ENCODE measurements around the gene RBM38. TPM values are rescaled to one million over a fixed set of nuclear protein-coding genes. Genes with fewer than 3 reads are reported as not detected.
"Not testable (repeated sequence)": the region's sequence is repeated elsewhere in the genome, so short reads cannot be mapped to it uniquely, and the experiment has no call there.

RBM38 gene
- total RNA-seq, 1 donor from 2014 or later: 16.9 TPM

DNA sequence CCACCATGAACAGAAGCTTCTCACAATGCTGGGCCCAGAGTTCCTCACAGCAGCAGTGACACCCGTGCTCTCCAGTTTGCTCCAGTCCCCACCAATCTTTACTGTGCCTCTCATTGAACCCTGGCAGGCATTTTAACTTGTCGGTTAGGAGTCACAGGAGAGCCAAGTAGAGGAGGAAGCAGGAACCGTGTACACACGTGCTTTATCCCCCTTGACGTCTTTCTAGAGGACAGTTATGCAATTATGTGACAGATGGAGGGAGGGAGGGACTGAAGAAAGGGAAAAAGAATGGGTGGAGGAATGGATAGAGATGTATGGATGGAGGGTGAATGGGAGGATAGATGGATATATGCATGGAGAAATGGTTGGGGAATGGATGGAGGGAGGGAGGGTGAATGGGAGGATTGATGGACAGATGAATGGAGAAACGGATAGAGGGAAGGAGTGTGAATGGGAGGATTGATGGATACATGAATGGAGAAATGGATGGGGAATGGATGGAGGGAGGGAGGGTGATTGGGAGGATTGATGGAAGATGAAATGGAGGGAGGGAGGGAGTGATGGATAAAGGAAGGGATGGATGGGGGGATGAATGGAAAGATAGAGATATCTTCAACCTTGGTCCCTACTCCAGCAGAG, 26.0 kb downstream of the RBM38 start:
- no peak for DNase-seq (ENCODE audit: low spot score)

DNA sequence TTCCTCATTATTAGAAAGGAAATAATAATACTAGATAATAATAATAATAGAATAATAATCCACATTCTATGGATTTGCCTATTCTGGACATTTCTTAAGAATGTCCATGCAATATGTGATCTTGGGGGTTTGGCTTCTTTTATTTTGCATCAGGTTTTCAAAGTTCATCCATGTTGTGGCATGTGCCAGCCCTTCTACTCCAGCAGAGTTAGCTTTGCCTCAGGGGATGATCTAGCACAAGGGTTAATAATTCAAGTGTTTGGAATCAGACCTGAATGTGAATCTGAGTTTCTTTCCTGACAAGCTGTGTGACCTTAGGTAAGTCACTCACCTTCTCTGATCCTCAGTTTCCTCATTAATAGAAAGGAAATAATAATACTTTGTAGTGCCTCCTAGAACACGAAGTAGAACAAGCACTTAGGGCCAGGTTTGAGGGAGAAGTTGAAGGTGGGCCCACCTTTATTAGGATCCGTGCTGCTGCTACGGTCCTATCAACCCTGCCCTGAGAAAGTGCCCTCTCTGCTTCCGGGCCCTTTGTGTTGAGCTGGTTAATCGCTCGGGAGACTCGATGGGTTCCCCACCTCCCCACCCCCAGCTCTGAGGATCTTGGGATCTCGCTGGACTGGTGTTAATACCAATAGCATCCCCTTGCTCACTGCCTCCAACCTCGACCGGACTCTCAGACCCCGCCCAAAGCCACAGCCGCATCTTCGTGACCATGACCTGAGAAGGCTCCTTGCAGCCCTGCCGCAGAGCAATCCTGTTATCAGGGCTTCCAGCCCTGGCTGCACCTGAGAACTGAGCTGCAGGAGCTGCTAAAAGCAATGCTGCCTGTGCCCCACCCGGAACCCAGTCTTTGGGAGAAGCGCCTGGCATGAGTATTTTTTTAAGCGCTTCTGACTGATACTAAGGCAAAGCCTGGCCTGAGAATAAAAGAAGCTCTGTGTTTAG, 26.9 kb downstream of the RBM38 start:
- DNase-seq (ENCODE audit: low spot score): no peak

DNA sequence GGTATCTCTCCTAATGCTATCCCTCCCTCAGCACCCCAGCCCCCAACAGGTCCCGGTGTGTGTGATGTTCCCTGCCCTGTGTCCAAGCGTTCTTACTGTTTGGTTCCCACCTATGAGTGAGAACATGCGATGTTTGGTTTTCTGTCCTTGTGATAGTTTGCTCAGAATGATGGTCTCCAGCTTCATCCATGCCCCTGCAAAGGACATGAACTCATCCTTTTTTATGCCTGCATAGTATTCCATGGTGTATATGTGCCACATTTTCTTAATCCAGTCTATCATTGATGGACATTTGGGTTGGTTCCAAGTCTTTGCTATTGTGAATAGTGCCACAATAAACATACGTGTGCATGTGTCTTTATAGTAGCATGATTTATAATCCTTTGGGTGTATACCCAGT, 28.3 kb downstream of the RBM38 start:
- not testable (repeated sequence) for DNase-seq (ENCODE audit: low spot score)

DNA sequence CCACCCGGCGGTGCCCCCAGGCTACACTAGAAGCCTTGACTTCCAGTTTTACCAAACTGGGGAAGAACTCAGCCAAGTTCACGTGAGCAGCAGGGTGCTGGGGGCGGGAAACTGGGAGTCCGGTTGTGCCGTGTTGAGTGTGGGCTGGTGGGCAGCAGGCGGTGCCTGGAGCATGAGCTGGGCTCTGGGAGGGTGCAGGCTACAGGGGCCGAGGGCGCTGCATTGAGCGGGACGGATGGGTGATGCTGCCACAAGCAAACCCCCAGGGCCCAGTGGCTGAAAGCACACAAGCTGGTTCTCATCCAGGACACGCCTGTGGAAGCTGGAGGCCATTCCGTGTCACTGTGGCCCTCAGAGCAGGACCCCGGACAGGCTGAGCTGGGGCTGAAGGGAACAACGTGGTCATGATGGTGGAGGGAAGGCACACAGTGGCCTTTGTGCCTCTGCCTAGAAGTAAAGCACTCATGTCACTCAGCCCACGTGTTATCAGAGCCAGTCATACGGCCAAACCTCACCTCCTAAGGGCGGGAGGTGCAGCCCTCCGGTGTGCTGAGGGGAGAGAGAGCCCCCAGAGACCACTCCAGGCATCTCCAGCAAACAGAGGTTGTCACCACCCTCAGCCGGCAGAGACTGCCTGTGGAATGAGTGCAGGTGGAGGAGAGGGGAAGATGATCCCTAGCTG, 29.5 kb downstream of the RBM38 start:
- no peak for DNase-seq (ENCODE audit: low spot score)

GRCh38 chr20:57421253-57422220, 30.3 kb downstream of the RBM38 start:
- no peak for DNase-seq (ENCODE audit: low spot score)

DNA sequence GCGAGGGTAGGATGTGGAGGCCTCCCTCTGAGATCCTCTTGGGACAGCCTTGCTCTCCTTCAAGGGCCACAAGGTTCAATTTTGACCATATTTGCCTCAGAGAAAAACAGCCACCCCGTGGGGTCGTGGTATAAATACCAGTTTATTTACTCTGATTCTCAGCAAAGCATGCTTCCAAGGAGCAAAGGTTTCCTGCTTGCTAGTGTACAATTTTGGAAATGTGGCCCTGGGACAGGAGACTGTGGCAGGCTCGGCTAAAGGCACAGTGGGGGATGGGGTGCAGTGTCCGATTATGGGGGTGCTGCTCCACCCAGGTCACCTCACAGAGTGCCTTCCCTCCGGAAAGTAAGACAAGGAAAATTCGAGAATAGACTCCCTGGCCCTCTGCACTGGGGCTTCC, 31.1 kb downstream of the RBM38 start:
- no peak for DNase-seq (ENCODE audit: low spot score)

DNA sequence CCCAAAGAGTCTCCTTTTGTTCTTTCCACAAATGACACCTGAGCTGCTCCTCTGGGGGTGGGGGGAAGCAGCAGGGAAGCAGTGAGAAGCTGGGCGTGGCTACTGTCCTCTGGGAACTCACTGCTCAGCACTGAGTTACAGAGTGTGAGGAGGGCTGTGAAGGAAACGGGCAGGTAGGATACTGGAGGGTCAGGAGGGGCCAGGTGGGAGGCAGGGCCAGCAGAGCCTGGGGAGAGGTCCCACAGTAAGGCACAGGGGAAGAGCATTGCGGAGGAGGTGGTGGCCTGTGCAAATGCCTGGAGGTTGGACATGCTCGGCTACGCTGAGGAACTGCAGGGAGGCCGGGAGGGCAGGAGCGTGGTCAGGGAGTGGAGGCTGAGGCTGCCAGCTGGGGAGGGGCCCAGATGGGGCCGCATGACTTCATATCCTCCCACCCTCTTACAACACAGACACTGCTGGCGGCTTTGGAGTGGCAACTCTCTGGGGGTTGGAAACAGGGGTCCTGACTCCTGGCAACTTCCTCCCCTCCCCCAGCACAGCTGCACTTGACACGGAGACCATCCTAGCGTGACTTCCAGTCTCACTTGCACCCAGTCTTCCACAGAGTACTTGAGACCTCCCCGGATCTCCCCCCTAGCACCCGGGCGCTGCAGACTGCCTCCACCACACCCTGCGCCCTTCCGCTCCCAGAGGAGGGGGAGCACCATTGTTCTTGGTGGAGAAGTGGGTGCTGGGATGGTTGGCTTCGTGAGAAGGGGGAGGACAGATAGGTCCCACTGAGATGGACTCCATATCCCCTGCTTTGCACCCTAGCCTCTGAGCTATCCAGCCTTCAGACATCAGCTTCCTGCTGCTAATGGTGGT, 34.2 kb downstream of the RBM38 start:
- DNase-seq (ENCODE audit: low spot score): no peak

DNA sequence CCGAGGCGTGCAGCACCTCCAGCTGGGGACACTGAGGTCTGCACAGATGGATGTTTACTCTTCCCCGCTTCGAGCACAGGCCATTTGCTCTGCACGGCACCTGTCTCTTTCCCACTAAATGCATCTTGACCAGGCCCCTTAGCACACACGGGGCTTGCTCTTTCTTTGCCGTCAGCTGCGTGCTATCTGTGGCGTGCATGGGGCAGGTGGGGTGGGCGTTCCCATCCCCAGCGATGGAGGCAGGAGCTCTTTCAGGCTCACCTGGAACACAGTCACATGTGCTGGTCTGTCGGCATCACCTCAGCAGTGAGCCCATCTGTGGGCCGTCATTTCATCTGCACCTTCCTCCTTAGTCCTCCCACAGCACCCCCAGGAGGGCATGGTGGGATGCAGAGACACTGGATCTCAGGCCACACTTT, 35.1 kb downstream of the RBM38 start:
- DNase-seq (ENCODE audit: low spot score): no peak

DNA sequence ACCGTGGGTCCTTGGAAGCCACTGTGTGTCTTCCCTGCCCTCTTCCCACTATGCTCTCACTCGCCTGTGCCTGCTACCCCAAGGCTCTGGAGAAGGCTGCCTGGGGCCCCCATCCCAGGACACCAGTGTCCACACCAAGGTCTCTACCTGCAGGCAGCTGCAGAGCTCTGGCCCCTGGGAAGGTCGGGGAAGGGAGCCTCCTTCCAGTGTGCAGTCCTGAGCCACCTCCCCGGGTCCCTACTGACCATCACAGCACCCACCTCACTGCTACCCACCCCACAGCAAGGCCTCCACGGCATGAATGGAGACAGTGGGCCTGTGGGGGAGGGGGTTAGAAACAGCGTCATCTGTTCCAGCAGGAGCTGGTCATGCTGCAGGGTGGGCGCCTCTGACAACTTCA, 35.6 kb downstream of the RBM38 start:
- DNase-seq (ENCODE audit: low spot score): no peak

GRCh38 chr20:57428324-57429158, 37.3 kb downstream of the RBM38 start:
- no peak for DNase-seq (ENCODE audit: low spot score)

DNA sequence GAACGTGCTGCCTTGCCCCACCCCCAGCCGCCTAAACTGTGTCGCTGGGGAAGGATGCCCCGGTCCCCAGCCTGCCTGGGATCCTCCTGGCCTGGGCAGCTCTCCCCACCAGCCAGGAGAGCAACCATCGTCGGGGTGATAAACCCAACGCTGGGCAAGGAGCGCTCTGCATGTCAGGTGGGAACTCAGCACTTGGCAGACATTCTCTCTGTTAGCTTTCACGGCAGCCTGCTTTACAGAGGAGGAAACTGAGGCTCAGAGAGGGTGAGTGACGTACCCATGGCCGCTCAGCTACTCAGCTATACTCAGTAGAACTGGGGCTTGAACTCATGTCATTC, 37.9 kb downstream of the RBM38 start:
- no peak for DNase-seq (ENCODE audit: low spot score)

GRCh38 chr20:57429580-57430200, 38.5 kb downstream of the RBM38 start:
- no peak for DNase-seq (ENCODE audit: low spot score)

- not testable (repeated sequence) for DNase-seq (ENCODE audit: low spot score)
Measured at GRCh38 chr20:57430201-57430596, 39.0 kb downstream of the RBM38 start.

- no peak for DNase-seq (ENCODE audit: low spot score)
Measured at GRCh38 chr20:57431539-57431835, 40.3 kb downstream of the RBM38 start.

DNA sequence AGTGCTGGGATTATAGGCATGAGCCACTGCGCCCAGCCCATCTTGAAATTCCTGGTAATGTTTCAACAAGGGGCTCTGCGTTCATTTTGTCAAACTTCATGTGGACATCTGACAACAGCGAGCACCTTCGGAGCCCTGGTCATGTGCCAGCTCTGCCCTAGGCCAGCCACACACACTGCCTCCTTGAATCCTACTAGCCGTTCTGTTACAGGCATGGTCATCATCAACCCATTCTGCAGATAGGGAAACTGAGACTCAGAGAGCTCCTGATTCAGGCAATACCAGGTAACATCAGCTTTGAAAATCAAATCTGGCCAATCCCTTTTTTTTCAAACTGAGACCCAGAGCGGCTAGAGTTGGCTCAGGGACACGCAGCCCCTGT, 41.3 kb downstream of the RBM38 start:
- no peak for DNase-seq (ENCODE audit: low spot score)

DNA sequence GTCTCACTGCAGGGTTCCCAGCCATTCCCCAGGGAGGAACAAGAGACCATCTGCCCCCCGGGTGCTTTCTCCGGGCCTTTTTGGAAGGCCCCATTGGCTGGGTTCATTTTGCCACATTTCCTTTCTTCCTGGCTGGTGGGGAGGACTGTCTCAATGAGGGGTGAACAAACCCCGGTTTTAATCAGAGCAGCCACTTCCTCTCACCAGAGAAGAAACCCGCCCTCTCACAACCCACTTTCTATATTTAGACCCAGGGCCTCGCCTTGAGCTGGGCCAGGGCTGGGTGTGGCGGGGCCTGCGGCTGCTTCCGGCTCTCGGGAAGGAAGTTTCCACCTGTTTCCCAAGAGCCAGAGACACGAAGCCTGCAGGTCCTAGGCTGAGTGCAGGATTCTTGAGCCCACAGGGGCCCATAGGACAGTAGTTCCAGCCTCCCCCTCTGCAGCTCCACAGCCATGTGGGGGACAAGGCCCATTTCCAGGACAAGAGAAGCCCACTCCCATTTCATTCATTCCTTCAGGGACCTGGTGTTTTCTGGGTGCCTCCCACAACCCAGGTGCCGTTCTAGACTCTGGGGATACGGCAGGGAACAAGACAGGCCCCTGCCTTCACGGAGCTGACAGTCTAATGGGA, 41.8 kb downstream of the RBM38 start:
- no peak for DNase-seq (ENCODE audit: low spot score)

GRCh38 chr20:57433657-57434389, 42.6 kb downstream of the RBM38 start:
- no peak for DNase-seq (ENCODE audit: low spot score)

DNA sequence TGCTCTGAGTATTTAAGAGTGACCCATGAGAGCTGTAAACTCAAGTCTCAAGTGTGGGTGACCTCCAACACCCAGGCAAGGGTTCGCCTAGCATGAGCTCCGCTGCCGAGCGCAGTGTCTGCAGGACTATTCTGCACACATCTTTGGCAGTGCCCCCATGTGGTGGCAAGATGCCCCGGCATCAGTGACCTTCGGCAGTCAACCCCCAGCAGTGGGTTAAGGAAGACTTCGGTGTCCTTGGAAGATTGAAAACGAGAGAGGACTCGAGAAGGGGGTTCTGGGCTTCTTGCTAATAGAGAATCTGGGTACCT, 43.1 kb downstream of the RBM38 start:
- DNase-seq (ENCODE audit: low spot score): no peak

All from mesenteric fat pad (tissue), 1 donor.